SK-N-SH treated with all-trans-retinoic acid at 6 μM for 48 hours (cell line): ENCODE results near the gene NUMB.

Experiments
- ATAC-seq: fragments of 200-7000 bp; cut with Tn5 transposase; 3 replicates; pipeline ENCODE4 v1.9.1; 2020; ENCODE audit warnings: mild to moderate bottlenecking, moderate library complexity
- ARNTL ChIP-seq: fragments of 450-650 bp; formaldehyde crosslinking; IDR thresholded peaks from 2 replicates; pipeline ENCODE4 v1.5.0; 2020; ENCODE audit warnings: low read depth, mild to moderate bottlenecking, moderate library complexity, borderline replicate concordance
- BACH2 ChIP-seq: fragments of 250-450 bp; sonication (Bioruptor Pico); IDR thresholded peaks from 2 replicates; pipeline ENCODE4 v1.9.0; 2021; ENCODE audit warnings: mild to moderate bottlenecking, borderline replicate concordance
- CREB5 ChIP-seq: fragments of 250-450 bp; sonication (Bioruptor Pico); IDR thresholded peaks from 2 replicates; pipeline ENCODE4 v1.5.1; 2020; ENCODE audit warnings: low read depth, mild to moderate bottlenecking, moderate library complexity
- CSDC2 ChIP-seq: fragments of 250-450 bp; sonication (Bioruptor Pico); IDR thresholded peaks from 2 replicates; pipeline ENCODE4 v1.5.0; 2020; ENCODE audit warnings: mild to moderate bottlenecking, moderate library complexity
- CSRNP3 ChIP-seq: fragments of 250-450 bp; sonication (Bioruptor Pico); IDR thresholded peaks from 2 replicates; pipeline ENCODE4 v1.5.1; 2021; ENCODE audit warnings: mild to moderate bottlenecking, moderate library complexity
- ESRRG ChIP-seq: fragments of 250-450 bp; sonication (Bioruptor Pico); IDR thresholded peaks from 2 replicates; pipeline ENCODE4 v1.6.1; 2021; ENCODE audit warnings: mild to moderate bottlenecking
- GLIS3 ChIP-seq: fragments of 250-450 bp; sonication (Bioruptor Pico); IDR thresholded peaks from 2 replicates; pipeline ENCODE4 v1.5.0; 2020; ENCODE audit warnings: mild to moderate bottlenecking, moderate library complexity
- ISL1 ChIP-seq: fragments of 250-450 bp; sonication (Bioruptor Pico); IDR thresholded peaks from 2 replicates; pipeline ENCODE4 v2.1.2; 2022; ENCODE audit warnings: mild to moderate bottlenecking, moderate library complexity
- OSR1 ChIP-seq: fragments of 250-450 bp; sonication (Bioruptor Pico); IDR thresholded peaks from 2 replicates; pipeline ENCODE4 v1.8.0; 2022; ENCODE audit warnings: moderate library complexity, mild to moderate bottlenecking, inconsistent platforms
- PPARA ChIP-seq: fragments of 250-450 bp; sonication (Bioruptor Pico); IDR thresholded peaks from 2 replicates; pipeline ENCODE4 v1.5.0; 2020; ENCODE audit warnings: mild to moderate bottlenecking, borderline replicate concordance
- RARB ChIP-seq: fragments of 250-450 bp; sonication (Bioruptor Pico); IDR thresholded peaks from 2 replicates; pipeline ENCODE4 v1.8.0; 2021; ENCODE audit warnings: mild to moderate bottlenecking, moderate library complexity
- SNAI2 ChIP-seq: fragments of 250-450 bp; sonication (Bioruptor Pico); IDR thresholded peaks from 2 replicates; pipeline ENCODE4 v1.5.0; 2020; ENCODE audit warnings: mild to moderate bottlenecking, moderate library complexity
- TCF4 ChIP-seq: fragments of 250-450 bp; sonication (Bioruptor Pico); IDR thresholded peaks from 2 replicates; pipeline ENCODE4 v1.8.0; 2021; ENCODE audit warnings: mild to moderate bottlenecking, moderate library complexity, borderline replicate concordance
- TOX ChIP-seq: fragments of 250-450 bp; sonication (Bioruptor Pico); IDR thresholded peaks from 2 replicates; pipeline ENCODE4 v1.8.0; 2021; ENCODE audit warnings: mild to moderate bottlenecking, moderate library complexity, borderline replicate concordance
- TSHZ2 ChIP-seq: fragments of 250-450 bp; sonication (Bioruptor Pico); IDR thresholded peaks from 2 replicates; pipeline ENCODE4 v1.5.0; 2020; ENCODE audit warnings: mild to moderate bottlenecking, moderate library complexity
- ZC3H10 ChIP-seq: fragments of 250-450 bp; sonication (Bioruptor Pico); IDR thresholded peaks from 2 replicates; pipeline ENCODE4 v1.5.1; 2021; ENCODE audit warnings: mild to moderate bottlenecking, moderate library complexity
- ZFP3 ChIP-seq: fragments of 250-450 bp; sonication (Bioruptor Pico); IDR thresholded peaks from 2 replicates; pipeline ENCODE4 v1.5.0; 2020; ENCODE audit warnings: mild to moderate bottlenecking, moderate library complexity
- ZNF565 ChIP-seq: fragments of 450-650 bp; formaldehyde crosslinking; conservative IDR thresholded peaks from 2 replicates; pipeline ENCODE4 v1.5.0; 2020; ENCODE audit warnings: low read depth, mild to moderate bottlenecking, moderate library complexity
- ZNF70 ChIP-seq: fragments of 450-650 bp; formaldehyde crosslinking; IDR thresholded peaks from 2 replicates; pipeline ENCODE4 v1.5.0; 2020; ENCODE audit warnings: mild to moderate bottlenecking, moderate library complexity
- ZNF8 ChIP-seq: fragments of 450-650 bp; formaldehyde crosslinking; IDR thresholded peaks from 2 replicates; pipeline ENCODE4 v1.5.0; 2020; ENCODE audit warnings: mild to moderate bottlenecking, moderate library complexity
- TF ChIP-seq, protein P1 (sequence below): fragments of 250-450 bp; sonication (Bioruptor Pico); IDR thresholded peaks from 2 replicates; pipeline ENCODE4 v1.8.0; 2020; ENCODE audit warnings: mild to moderate bottlenecking, moderate library complexity, borderline replicate concordance

The NUMB gene

DNA sequence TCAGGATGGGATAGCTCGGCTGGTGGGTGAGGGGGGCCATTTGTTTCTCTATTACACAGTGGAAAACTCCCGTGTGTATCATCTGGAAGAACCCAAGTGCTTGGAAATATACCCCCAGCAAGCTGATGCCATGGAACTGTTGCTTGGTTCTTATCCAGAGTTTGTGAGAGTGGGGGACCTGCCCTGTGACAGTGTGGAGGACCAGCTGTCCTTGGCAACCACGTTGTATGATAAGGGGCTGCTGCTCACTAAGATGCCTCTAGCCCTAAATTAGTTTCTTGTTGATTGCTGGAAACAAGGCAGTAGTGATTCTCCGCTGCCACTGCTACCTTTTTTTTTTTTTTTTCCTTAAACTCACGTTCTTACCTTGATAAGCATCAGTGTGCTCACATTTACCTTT, 34.3 kb upstream of the NUMB start:
- ATAC-seq = no peak
- TF ChIP-seq ZC3H10 (no peak), TSHZ2 (CRISPR knock-in tag) (no peak), ISL1 (CRISPR knock-in tag) (no peak), ZNF70 (CRISPR knock-in tag) (no peak), TCF4 (CRISPR knock-in tag) (no peak), BACH2 (CRISPR knock-in tag) (no peak)

GRCh38 chr14:73492043-73492552, 33.8 kb upstream of the NUMB start:
- TF ChIP-seq SNAI2 (CRISPR knock-in tag) (no peak), TCF4 (CRISPR knock-in tag) (no peak), CSDC2 (CRISPR knock-in tag) (no peak), PPARA (CRISPR knock-in tag) (no peak), CREB5 (CRISPR knock-in tag) (no peak), ESRRG (CRISPR knock-in tag) (no peak), ZFP3 (CRISPR knock-in tag) (no peak), ZNF565 (no peak), ZC3H10 (no peak), ZNF8 (CRISPR knock-in tag) (no peak), ISL1 (CRISPR knock-in tag) (no peak), GLIS3 (CRISPR knock-in tag) (no peak), TOX (CRISPR knock-in tag) (no peak), OSR1 (CRISPR knock-in tag) (no peak), CSRNP3 (CRISPR knock-in tag) (no peak), BACH2 (CRISPR knock-in tag) (no peak), ARNTL (CRISPR knock-in tag) (no peak)
- TF ChIP-seq, protein P1, sequence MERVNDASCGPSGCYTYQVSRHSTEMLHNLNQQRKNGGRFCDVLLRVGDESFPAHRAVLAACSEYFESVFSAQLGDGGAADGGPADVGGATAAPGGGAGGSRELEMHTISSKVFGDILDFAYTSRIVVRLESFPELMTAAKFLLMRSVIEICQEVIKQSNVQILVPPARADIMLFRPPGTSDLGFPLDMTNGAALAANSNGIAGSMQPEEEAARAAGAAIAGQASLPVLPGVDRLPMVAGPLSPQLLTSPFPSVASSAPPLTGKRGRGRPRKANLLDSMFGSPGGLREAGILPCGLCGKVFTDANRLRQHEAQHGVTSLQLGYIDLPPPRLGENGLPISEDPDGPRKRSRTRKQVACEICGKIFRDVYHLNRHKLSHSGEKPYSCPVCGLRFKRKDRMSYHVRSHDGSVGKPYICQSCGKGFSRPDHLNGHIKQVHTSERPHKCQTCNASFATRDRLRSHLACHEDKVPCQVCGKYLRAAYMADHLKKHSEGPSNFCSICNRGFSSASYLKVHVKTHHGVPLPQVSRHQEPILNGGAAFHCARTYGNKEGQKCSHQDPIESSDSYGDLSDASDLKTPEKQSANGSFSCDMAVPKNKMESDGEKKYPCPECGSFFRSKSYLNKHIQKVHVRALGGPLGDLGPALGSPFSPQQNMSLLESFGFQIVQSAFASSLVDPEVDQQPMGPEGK (CRISPR knock-in tag) = no peak
- peak; percentile 4; the same call in 2 of the 3 replicates for ATAC-seq

GRCh38 chr14:73491256-73492042, 33.1 kb upstream of the NUMB start:
- peak; percentile 83 for ATAC-seq
- TF ChIP-seq ZNF8 (CRISPR knock-in tag) (no peak), GLIS3 (CRISPR knock-in tag) (no peak), ZFP3 (CRISPR knock-in tag) (no peak), RARB (CRISPR knock-in tag) (no peak), TCF4 (CRISPR knock-in tag) (no peak), ARNTL (CRISPR knock-in tag) (no peak), CSRNP3 (CRISPR knock-in tag) (no peak), TSHZ2 (CRISPR knock-in tag) (no peak), PPARA (CRISPR knock-in tag) (no peak), ZNF70 (CRISPR knock-in tag) (no peak), CSDC2 (CRISPR knock-in tag) (no peak)
